ENCODE measurements around the gene PATJ. TPM values are rescaled to one million over a fixed set of nuclear protein-coding genes. Genes with fewer than 3 reads are reported as not detected.

Gene PATJ
- total RNA-seq, 1 experiment from 2014 or later = 48.8 TPM

- H3K4me1 ChIP-seq (ENCODE audit: control insufficient read depth in 1 of 2, insufficient read depth in 2 of 2, low read length in 2 of 2) = no peaks in the 10 kb centered on the region
- ChIA-PET POLR2A (no interaction called here), RAD21 (ENCODE audit: low non-redundant PET in 1 of 2, low total read pairs in 2 of 2, uncharacterized antibody in 2 of 2, unreplicated experiment in 2 of 2) (interaction anchor here in 1 of 2 experiments (0.6 kb wide), 1 partner anchor 108 kb away, joined by 3 read pairs; no protein-coding TSS in a partner anchor), CTCF (interaction anchor here (1.0 to 1.8 kb wide), 2 partner anchors 10 to 803 kb away, joined by 3 to 6 read pairs; no protein-coding TSS in a partner anchor)
- no peak overlapping the region for H3K4me2 ChIP-seq (ENCODE audit: low read length)
- BruUV-seq (replicated peaks) = no TSS peak
- TF ChIP-seq CTCF (IDR thresholded peaks at IDR 0.05 in 2 of 3, conservative IDR thresholded peaks at IDR 0.05 in 1 of 3; ENCODE audit: borderline replicate concordance in 1 of 3, insufficient read depth in 1 of 3, low read depth in 2 of 3, low read length in 2 of 3) (no peak), SIN3A (IDR thresholded peaks at IDR 0.05; ENCODE audit: low read depth) (no peak), YY1 (IDR thresholded peaks at IDR 0.05; ENCODE audit: extremely low read depth, insufficient replicate concordance, low read depth, low read length) (no peak), POLR2A (IDR thresholded peaks at IDR 0.05; ENCODE audit: borderline replicate concordance, extremely low read depth, insufficient read depth, insufficient read length) (no peak), EZH2 (IDR thresholded peaks at IDR 0.05) (no peak), SRF (IDR thresholded peaks at IDR 0.05; ENCODE audit: low read depth) (no peak), CBX3 (IDR thresholded peaks at IDR 0.05; ENCODE audit: low read depth) (no peak), ATF3 (IDR thresholded peaks at IDR 0.05) (no peak), MAX (IDR thresholded peaks at IDR 0.05) (no peak), CEBPB (IDR thresholded peaks at IDR 0.05; ENCODE audit: low read depth) (no peak)
- ATAC-seq (no peak), DNase-seq (ENCODE audit: low read depth, low spot score) (no peak)
- peaks cover 0 to 13% of the 10 kb centered on the region in 2 experiments; a peak in 2 of 4 replicates for H3K36me3 ChIP-seq (ENCODE audit: control insufficient read depth in 1 of 2, insufficient read depth in 2 of 2, low read length in 2 of 2)
- H3K9ac ChIP-seq (ENCODE audit: low read length) = no peak overlapping the region
- H3K9me3 ChIP-seq (ENCODE audit: control insufficient read depth in 1 of 2, insufficient read depth in 1 of 2, low read depth in 1 of 2, low read length in 2 of 2) = no peaks in the 10 kb centered on the region
- no peak overlapping the region for H3K4me3 ChIP-seq (replicated peaks in 1 of 2; ENCODE audit: low read depth in 1 of 2, low read length in 2 of 2)
- no peaks in the 10 kb centered on the region for H3K79me2 ChIP-seq (ENCODE audit: insufficient read depth, low read length)
- intact Hi-C loops (cut with micrococcal nuclease) = loop anchor here (1.0 to 10.0 kb wide), 6 partner anchors 264 to 1878 kb away; no protein-coding TSS in a partner anchor
- no peaks in the 10 kb centered on the region for H3K27me3 ChIP-seq (ENCODE audit: insufficient read depth, low read length)
- H3K27ac ChIP-seq (ENCODE audit: low read depth, low read length) = no peak overlapping the region
- H3K9me2 ChIP-seq (ENCODE audit: insufficient read depth) = no peaks in the 10 kb centered on the region
- H2AFZ ChIP-seq (ENCODE audit: low read depth, low read length, poor library complexity, severe bottlenecking) = no peak overlapping the region
- H4K20me1 ChIP-seq (ENCODE audit: insufficient read depth) = no peaks in the 10 kb centered on the region
These were observed 110.4 kb downstream of the PATJ start for GRCh38 chr1:61852670-61853015.
